Naive thymus-derived CD4-positive, alpha-beta T cell (primary cell): Measurements from ENCODE around the gene SYCP2. TPM values are rescaled to one million over a fixed set of nuclear protein-coding genes. Genes with fewer than 3 reads are reported as not detected.

Source experiments
- ATAC-seq: fragments of 150-1000 bp; cut with Tn5 transposase; 2 replicates; pipeline ENCODE4 v1.10.0; 2021; ENCODE audit warnings: mild to moderate bottlenecking, moderate library complexity
- CTCF ChIA-PET: fragments of 350-600 bp; sonication (Branson Sonifier 250); formaldehyde crosslinking; loops from one replicate; lab custom pipeline; 2021; ENCODE audit warnings: antibody characterized with exemption; lab: Charles Lee
- POLR2A ChIA-PET: fragments of 350-600 bp; sonication (Branson Sonifier 250); formaldehyde crosslinking; loops from one replicate; lab custom pipeline; 2021; ENCODE audit warnings: antibody characterized with exemption, inconsistent platforms; lab: Charles Lee
- DNase-seq, 9 donors: peaks; one replicate each; pipeline versions ENCODE4 v3.0.0 to v3.0.0-alpha.2; 2020 to 2022; ENCODE audit warnings: mixed read lengths in 1 of 9
- H3K27ac ChIP-seq: one replicate; pipeline ENCODE4 v1.7.0; 2013; ENCODE audit warnings: mild to moderate bottlenecking, low read depth, low read length, moderate library complexity
- H3K27me3 ChIP-seq, 2 donors: one replicate each; pipeline ENCODE4 v1.7.0; 2013; ENCODE audit warnings: low read length in 2 of 2, mild to moderate bottlenecking in 2 of 2, moderate library complexity in 2 of 2; ENCODE audit not compliant: control insufficient read depth in 2 of 2, insufficient read depth in 2 of 2
- H3K36me3 ChIP-seq, 3 experiments: 1 replicate in 2 of 3; 2 replicates in 1 of 3; pipeline ENCODE4 v1.7.0; 2013; ENCODE audit warnings: low read length in 3 of 3, mild to moderate bottlenecking in 3 of 3, moderate library complexity in 1 of 3; ENCODE audit not compliant: insufficient read depth in 3 of 3, control insufficient read depth in 2 of 3
- H3K4me1 ChIP-seq, 2 donors: one replicate each; pipeline ENCODE4 v1.7.0; 2013; ENCODE audit warnings: low read length in 2 of 2, mild to moderate bottlenecking in 2 of 2, moderate library complexity in 1 of 2; ENCODE audit not compliant: control insufficient read depth in 2 of 2, insufficient read depth in 2 of 2
- H3K4me3 ChIP-seq: 2 replicates; pipeline ENCODE4 v1.7.0; 2013; ENCODE audit warnings: mild to moderate bottlenecking, low read length
- H3K9me3 ChIP-seq, 3 experiments: 1 replicate in 2 of 3; 2 replicates in 1 of 3; pipeline ENCODE4 v1.7.0; 2013; ENCODE audit warnings: low read length in 3 of 3; ENCODE audit not compliant: control insufficient read depth in 2 of 3
- H3K27ac Mint-ChIP-seq, 9 donors: one replicate each; pipeline ENCODE4 v1.8.0; 2020 to 2022; ENCODE audit warnings: mixed read lengths in 9 of 9, mild to moderate bottlenecking in 8 of 9, moderate library complexity in 5 of 9, inconsistent platforms in 2 of 9
- H3K27me3 Mint-ChIP-seq, 5 donors: one replicate each; pipeline ENCODE4 v1.8.0; 2021 to 2022; ENCODE audit warnings: mixed read lengths in 5 of 5, mild to moderate bottlenecking in 1 of 5
- H3K36me3 Mint-ChIP-seq, 5 donors: one replicate each; pipeline ENCODE4 v1.8.0; 2020 to 2022; ENCODE audit warnings: mixed read lengths in 5 of 5, mild to moderate bottlenecking in 3 of 5, inconsistent platforms in 1 of 5
- H3K4me1 Mint-ChIP-seq, 7 donors: one replicate each; pipeline ENCODE4 v1.8.0; 2020 to 2022; ENCODE audit warnings: mixed read lengths in 7 of 7, mild to moderate bottlenecking in 3 of 7, inconsistent platforms in 1 of 7
- H3K4me3 Mint-ChIP-seq, 10 donors: one replicate each; pipeline ENCODE4 v1.8.0; 2020 to 2022; ENCODE audit warnings: mild to moderate bottlenecking in 10 of 10, mixed read lengths in 10 of 10, moderate library complexity in 6 of 10, inconsistent platforms in 2 of 10
- H3K9me3 Mint-ChIP-seq, 11 donors: one replicate each; pipeline ENCODE4 v1.8.0; 2020 to 2022; ENCODE audit warnings: mixed read lengths in 11 of 11, mild to moderate bottlenecking in 4 of 11, inconsistent platforms in 1 of 11, moderate library complexity in 1 of 11
- intact Hi-C, 2 donors: fragments of 100-400 bp; cut with micrococcal nuclease; formaldehyde crosslinking; loops; one replicate each; pipeline ENCODE4 v1.15.1; 2023
- polyA plus RNA-seq, 2 donors: library from polyadenylated mRNA; unstranded; fragments of 300-500 nt; fragmentation: Illumina TruSeq; gene quantifications; one replicate each; pipeline ENCODE4 v1.2.3, GENCODE V29; 2021
- total RNA-seq, 6 experiments: library from RNA in 5 of 6; stranded (reverse) in 5 of 6; gene quantifications; 1 replicate in 5 of 6; 2 replicates in 1 of 6; pipeline ENCODE4 v1.2.3 and lab custom pipeline; 2021 to 2026

SYCP2 gene
- total and polyA plus RNA-seq, 7 experiments from 2014 or later: 0.47 to 7.8 (median 3.2) TPM

GRCh38 chr20:59940129-59940955, 6.9 kb upstream of the SYCP2 start, which contains the start of the genes FAM217B and PPP1R3D:
FAM217B (plus strand) TSS chr20:59940389; CDS start chr20:59943944, 3,555 bp downstream.
PPP1R3D (minus strand) TSS chr20:59940305; CDS start chr20:59939931, 374 bp downstream.
- peaks cover 9 to 14% (median 12%) of the 10 kb centered on the region in 3 experiments for H3K36me3 ChIP-seq
- H3K36me3 Mint-ChIP-seq: peaks cover 0 to 17% (median 11%) of the 10 kb centered on the region in 5 donors
- ChIA-PET CTCF (interaction anchor here (1.2 to 2.4 kb wide), 3 partner anchors 10 to 117 kb away, joined by 3 to 13 read pairs (median 12); no protein-coding TSS in a partner anchor), POLR2A (interaction anchor here (0.6 to 2.3 kb wide), 7 partner anchors 8 to 864 kb away, joined by 3 to 21 read pairs (median 4); no protein-coding TSS in a partner anchor)
- peak within 1 kb of the TSS; percentile 95 to 99 (median 97) for H3K27ac Mint-ChIP-seq
- no peaks in the 10 kb centered on the region for H3K27me3 Mint-ChIP-seq
- H3K9me3 Mint-ChIP-seq: peaks cover 0 to 1% (median 0%) of the 10 kb centered on the region in 11 donors
- intact Hi-C loops: loop anchor here (1.0 to 10.0 kb wide), 6 partner anchors 8 to 1636 kb away; partner anchors contain the start of gene RAB22A (in 1 of the 2)
- no peaks in the 10 kb centered on the region for H3K27me3 ChIP-seq
- peak; percentile 82 to 95 (median 86) for DNase-seq
- H3K4me1 Mint-ChIP-seq: peaks cover 29 to 65% (median 49%) of the 10 kb centered on the region in 7 donors
- H3K27ac ChIP-seq: peak within 1 kb of the TSS; percentile 79
- ATAC-seq: peak; percentile 98
- no peaks in the 10 kb centered on the region for H3K9me3 ChIP-seq
- H3K4me1 ChIP-seq: peaks cover 17 to 23% of the 10 kb centered on the region in 2 donors
- peak within 1 kb of the TSS; percentile 96 to 99 (median 98) for H3K4me3 Mint-ChIP-seq
- H3K4me3 ChIP-seq: peak within 1 kb of the TSS; percentile 99

GRCh38 chr20:59939879-59940128, 6.4 kb upstream of the SYCP2 start:
- Mint-ChIP-seq H3K4me1 (peaks cover 28 to 69% (median 49%) of the 10 kb centered on the region in 7 donors), H3K36me3 (peaks cover 0 to 16% (median 11%) of the 10 kb centered on the region in 5 donors), H3K27me3 (no peaks in the 10 kb centered on the region), H3K9me3 (peaks cover 0 to 1% (median 0%) of the 10 kb centered on the region in 11 donors), H3K4me3 (peak overlapping the region; percentile 96 to 99 (median 98)), H3K27ac (peak overlapping the region; percentile 74 to 98 (median 95))
- peak overlapping the region; percentile 99 for H3K4me3 ChIP-seq
- ATAC-seq (peak; percentile 7), DNase-seq (peak in 2 of 9 donors; percentile 11 to 15)
- H3K4me1 ChIP-seq: peaks cover 17 to 23% of the 10 kb centered on the region in 2 donors
- POLR2A ChIA-PET: interaction anchor here (0.6 to 2.3 kb wide), 6 partner anchors 8 to 865 kb away, joined by 3 to 21 read pairs (median 4); no protein-coding TSS in a partner anchor
- CTCF ChIA-PET: interaction anchor here (1.2 to 2.4 kb wide), 3 partner anchors 10 to 117 kb away, joined by 3 to 13 read pairs (median 12); no protein-coding TSS in a partner anchor
- intact Hi-C loops: loop anchor here (1.0 to 10.0 kb wide), 6 partner anchors 8 to 1635 kb away; partner anchors contain the start of gene RAB22A (in 1 of the 2)
- peaks cover 9 to 12% (median 11%) of the 10 kb centered on the region in 3 experiments for H3K36me3 ChIP-seq
- H3K27me3 ChIP-seq: no peaks in the 10 kb centered on the region
- H3K9me3 ChIP-seq: no peaks in the 10 kb centered on the region
- peak overlapping the region; percentile 79 for H3K27ac ChIP-seq

- Mint-ChIP-seq H3K4me3 (peak overlapping the region; percentile 87 to 99 (median 96)), H3K36me3 (peaks cover 0 to 13% (median 5%) of the 10 kb centered on the region in 5 donors), H3K27ac (peak overlapping the region in 7 of 9 donors; percentile 76 to 97 (median 87)), H3K4me1 (peaks cover 25 to 68% (median 47%) of the 10 kb centered on the region in 7 donors), H3K27me3 (no peaks in the 10 kb centered on the region), H3K9me3 (peaks cover 0 to 1% (median 0%) of the 10 kb centered on the region in 11 donors)
- ATAC-seq (no peak), DNase-seq (peak in 2 of 9 donors; percentile 5 to 6)
- intact Hi-C loops: no loop called here
- CTCF ChIA-PET: interaction anchor here (0.8 to 2.4 kb wide), 3 partner anchors 11 to 118 kb away, joined by 3 to 13 read pairs (median 12); no protein-coding TSS in a partner anchor
- POLR2A ChIA-PET: interaction anchor here (0.6 to 2.2 kb wide), 3 partner anchors 10 to 866 kb away, joined by 3 to 21 read pairs (median 4); no protein-coding TSS in a partner anchor
- peak overlapping the region; percentile 99 for H3K4me3 ChIP-seq
- no peaks in the 10 kb centered on the region for H3K9me3 ChIP-seq
- H3K36me3 ChIP-seq: peaks cover 6 to 9% (median 9%) of the 10 kb centered on the region in 3 experiments
- H3K27ac ChIP-seq: peak overlapping the region; percentile 79
- no peaks in the 10 kb centered on the region for H3K27me3 ChIP-seq
- peaks cover 18 to 23% of the 10 kb centered on the region in 2 donors for H3K4me1 ChIP-seq
Measured at GRCh38 chr20:59939052-59939878, 5.8 kb upstream of the SYCP2 start.

- intact Hi-C loops: no loop called here
- Histone ChIP-seq H3K9me3 (no peaks in the 10 kb centered on the region), H3K27me3 (no peaks in the 10 kb centered on the region), H3K36me3 (peaks cover under 1 to 7% (median 3%) of the 10 kb centered on the region in 3 experiments), H3K4me3 (no peak overlapping the region), H3K4me1 (peaks cover 20 to 23% of the 10 kb centered on the region in 2 donors), H3K27ac (no peak overlapping the region)
- peaks cover 25 to 67% (median 50%) of the 10 kb centered on the region in 7 donors for H3K4me1 Mint-ChIP-seq
- CTCF ChIA-PET: interaction anchor here (0.8 kb wide), 1 partner anchor 119 kb away, joined by 3 read pairs; no protein-coding TSS in a partner anchor
- H3K36me3 Mint-ChIP-seq: peaks cover 0 to 11% (median 0%) of the 10 kb centered on the region in 5 donors
- ATAC-seq (no peak), DNase-seq (peak in 1 of 9 donors; percentile 7)
- H3K9me3 Mint-ChIP-seq: peaks cover 0 to 1% (median 0%) of the 10 kb centered on the region in 11 donors
- H3K27ac Mint-ChIP-seq: peak overlapping the region; percentile 76 to 90 (median 82)
- no peaks in the 10 kb centered on the region for H3K27me3 Mint-ChIP-seq
- POLR2A ChIA-PET: no interaction called here
- H3K4me3 Mint-ChIP-seq: peak overlapping the region; percentile 72 to 97 (median 88)
Measured at GRCh38 chr20:59938696-59939051, 5.2 kb upstream of the SYCP2 start.

- Mint-ChIP-seq H3K36me3 (peaks cover 0 to 11% (median 0%) of the 10 kb centered on the region in 5 donors), H3K27ac (peak overlapping the region in 8 of 9 donors; percentile 76 to 90 (median 83)), H3K9me3 (peaks cover 0 to 1% (median 0%) of the 10 kb centered on the region in 11 donors), H3K4me3 (peak overlapping the region; percentile 72 to 97 (median 88)), H3K27me3 (no peaks in the 10 kb centered on the region), H3K4me1 (peaks cover 25 to 67% (median 50%) of the 10 kb centered on the region in 7 donors)
- Histone ChIP-seq H3K27ac (no peak overlapping the region), H3K4me1 (peaks cover 20 to 23% of the 10 kb centered on the region in 2 donors), H3K9me3 (no peaks in the 10 kb centered on the region), H3K4me3 (no peak overlapping the region), H3K27me3 (no peaks in the 10 kb centered on the region), H3K36me3 (peaks cover 0 to 3% (median 0%) of the 10 kb centered on the region in 3 experiments)
- POLR2A ChIA-PET: no interaction called here
- intact Hi-C loops: no loop called here
- ATAC-seq (no peak), DNase-seq (no peak)
- CTCF ChIA-PET: interaction anchor here (0.8 kb wide), 1 partner anchor 119 kb away, joined by 3 read pairs; no protein-coding TSS in a partner anchor
Measured at GRCh38 chr20:59938221-59938620, 4.8 kb upstream of the SYCP2 start.
